HG02885 (cell line): ENCODE data around the gene SLC22A25.
"Not testable (repeated sequence)": the region's sequence is repeated elsewhere in the genome, so short reads cannot be mapped to it uniquely, and the experiment has no call there.

Experiments
- ATAC-seq: cut with Tn5 transposase; IDR thresholded peaks from one replicate; pipeline ENCODE4 v1.9.1; 2021; ENCODE audit warnings: mild to moderate bottlenecking; ENCODE audit not compliant: unreplicated experiment, poor library complexity

SLC22A25 gene

GRCh38 chr11:63243533-63243932 lies at the start of gene SLC22A25:
Gene SLC22A25, minus strand, starts transcription at chr11:63243599. Its CDS starts 13,947 bp downstream, at chr11:63229652.
- no peak for ATAC-seq

GRCh38 chr11:63290285-63290684 lies 46.9 kb upstream of the SLC22A25 start:
- no peak for ATAC-seq

- no peak for ATAC-seq
Measured at GRCh38 chr11:63289658-63290057, 46.3 kb upstream of the SLC22A25 start.

- no peak for ATAC-seq
Measured at GRCh38 chr11:63282579-63282978, 39.2 kb upstream of the SLC22A25 start.

- no peak for ATAC-seq
Measured at GRCh38 chr11:63280920-63281319, 37.5 kb upstream of the SLC22A25 start.

GRCh38 chr11:63277345-63277943 lies 34.0 kb upstream of the SLC22A25 start:
- ATAC-seq: no peak

GRCh38 chr11:63274776-63275175 lies 31.4 kb upstream of the SLC22A25 start:
- ATAC-seq: no peak

GRCh38 chr11:63273685-63274084 lies 30.3 kb upstream of the SLC22A25 start:
- ATAC-seq: no peak

GRCh38 chr11:63262547-63262946 lies 19.1 kb upstream of the SLC22A25 start:
- ATAC-seq: no peak

- no peak for ATAC-seq
Measured at GRCh38 chr11:63251312-63251711, 7.9 kb upstream of the SLC22A25 start.

GRCh38 chr11:63250162-63251050 lies 7.0 kb upstream of the SLC22A25 start:
- no peak for ATAC-seq

- no peak for ATAC-seq
Measured at GRCh38 chr11:63248966-63249365, 5.6 kb upstream of the SLC22A25 start.

- ATAC-seq: not testable (repeated sequence)
Measured at GRCh38 chr11:63247237-63248002, 4.0 kb upstream of the SLC22A25 start.

GRCh38 chr11:63246045-63246444 lies 2.6 kb upstream of the SLC22A25 start:
- ATAC-seq: no peak

GRCh38 chr11:63244862-63245261 lies 1.5 kb upstream of the SLC22A25 start:
- no peak for ATAC-seq

- ATAC-seq: no peak
Measured at GRCh38 chr11:63242089-63242781, 1.2 kb downstream of the SLC22A25 start.

GRCh38 chr11:63240791-63241379 lies 2.5 kb downstream of the SLC22A25 start:
- ATAC-seq: no peak

- ATAC-seq: no peak
Measured at GRCh38 chr11:63240098-63240497, 3.3 kb downstream of the SLC22A25 start.

- no peak for ATAC-seq
Measured at GRCh38 chr11:63239254-63239653, 4.1 kb downstream of the SLC22A25 start.

- no peak for ATAC-seq
Measured at GRCh38 chr11:63237413-63237812, 6.0 kb downstream of the SLC22A25 start.
